Transverse colon (tissue), 4 donors: ENCODE data around the gene GPRC6A. TPM values are rescaled to one million over a fixed set of nuclear protein-coding genes. Genes with fewer than 3 reads are reported as not detected.

Source experiments
- DNase-seq: peaks from one replicate; pipeline ENCODE4 v3.0.0-alpha.2; 2019
- H3K27ac ChIP-seq, 4 donors: fragments of 200-600 bp; sonication (generic); 2 replicates each; pipeline ENCODE4 v1.5.1; 2016 to 2018; ENCODE audit warnings: inconsistent platforms in 4 of 4
- H3K27me3 ChIP-seq: fragments of 200-600 bp; sonication (generic); 2 replicates; pipeline ENCODE4 v1.5.1; 2017; ENCODE audit warnings: inconsistent platforms
- H3K36me3 ChIP-seq, 4 donors: fragments of 200-600 bp; sonication (generic); 2 replicates each; pipeline ENCODE4 v1.5.1; 2017 to 2019; ENCODE audit warnings: inconsistent platforms in 4 of 4
- H3K4me1 ChIP-seq, 4 donors: fragments of 200-600 bp; sonication (generic); 2 replicates each; pipeline ENCODE4 v1.5.1; 2017 to 2020; ENCODE audit warnings: inconsistent platforms in 4 of 4
- H3K4me3 ChIP-seq, 4 donors: fragments of 200-600 bp; sonication (generic); 1 replicate in 1 of 4; 2 replicates in 3 of 4; pipeline versions ENCODE4 v1.5.1 to v1.6.1; 2017 to 2019; ENCODE audit warnings: inconsistent platforms in 4 of 4
- H3K9me3 ChIP-seq, 2 donors: fragments of 200-600 bp; sonication (generic); 2 replicates each; pipeline ENCODE4 v1.5.1; 2017 to 2019; ENCODE audit warnings: inconsistent platforms in 2 of 2
- CTCF ChIP-seq, 5 experiments: fragments of 200-600 bp in 3 of 5; fragments of 450-650 bp in 2 of 5; sonication (generic) in 3 of 5; IDR thresholded peaks; 1 replicate in 2 of 5; 2 replicates in 3 of 5; pipeline ENCODE4 v1.5.1; 2016 to 2017; ENCODE audit warnings: antibody characterized with exemption in 5 of 5, inconsistent platforms in 3 of 5, mild to moderate bottlenecking in 2 of 5, moderate library complexity in 1 of 5
- EP300 ChIP-seq: sonication (generic); formaldehyde crosslinking; IDR thresholded peaks from one replicate; pipeline ENCODE4 v1.6.1; 2017; ENCODE audit warnings: antibody characterized with exemption, low read depth
- POLR2A ChIP-seq: fragments of 450-650 bp; IDR thresholded peaks from one replicate; pipeline ENCODE4 v1.6.1; 2016; ENCODE audit warnings: antibody characterized with exemption, mild to moderate bottlenecking, moderate library complexity
- POLR2AphosphoS5 ChIP-seq, 3 donors: sonication (generic); formaldehyde crosslinking; IDR thresholded peaks; one replicate each; pipeline ENCODE4 v1.6.1; 2016; ENCODE audit warnings: antibody characterized with exemption in 3 of 3
- WGBS, 2 donors: methylation state at CpG; one replicate each; pipeline ENCODE4 v1.1.5; 2018; ENCODE audit warnings: low coverage in 1 of 2; 5-methylcytosine and 5-hydroxymethylcytosine counted together
- in situ Hi-C, 4 donors: fragments of 200-750 bp; cut with MboI; loops; one replicate each; pipeline versions ENCODE4 v1.15.0 to v1.15.1; 2017; ENCODE audit warnings: low sequenced_read_pairs in 3 of 4, low pct_ligation_motif_present in 1 of 4, low pct_unique_long_range_greater_than_20kb in 1 of 4
- intact Hi-C: fragments of 100-400 bp; cut with DNase I; formaldehyde crosslinking; loops from one replicate; pipeline ENCODE4 v1.15.1; 2023; ENCODE audit warnings: low total_unique reads
- total RNA-seq, 4 donors: library from RNA; depleted of rRNA; stranded (reverse); fragments of >200 nt; gene quantifications; one replicate each; pipeline ENCODE4 v1.1.0, GENCODE V29; 2016

Gene GPRC6A
- total RNA-seq, 4 donors from 2014 or later, result not detected

GRCh38 chr6:116801971-116802370, 26.9 kb downstream of the GPRC6A start:
- Histone ChIP-seq H3K36me3 (no peaks in the 10 kb centered on the region), H3K27me3 (no peaks in the 10 kb centered on the region), H3K27ac (no peak overlapping the region), H3K4me3 (no peak overlapping the region), H3K9me3 (no peaks in the 10 kb centered on the region), H3K4me1 (no peaks in the 10 kb centered on the region)
- no peak for TF ChIP-seq CTCF (IDR thresholded peaks at IDR 0.05)
- TF ChIP-seq POLR2AphosphoS5 (IDR thresholded peaks at IDR 0.05), result no peak
- TF ChIP-seq POLR2A, result no peak
- TF ChIP-seq EP300, result no peak
- intact Hi-C loops (no loop called here), in situ Hi-C loops (no loop called here)
- DNase-seq, result no peak

GRCh38 chr6:116799945-116800344, 28.9 kb downstream of the GPRC6A start:
- Histone ChIP-seq H3K27ac (no peak overlapping the region), H3K36me3 (no peaks in the 10 kb centered on the region), H3K9me3 (no peaks in the 10 kb centered on the region), H3K27me3 (no peaks in the 10 kb centered on the region), H3K4me3 (no peak overlapping the region), H3K4me1 (no peaks in the 10 kb centered on the region)
- no peak for DNase-seq
- intact Hi-C loops (no loop called here), in situ Hi-C loops (loop anchor here in 1 of 4 donors (25.0 kb wide), 1 partner anchor 162 kb away; no protein-coding TSS in a partner anchor)
- TF ChIP-seq CTCF (IDR thresholded peaks at IDR 0.05) (no peak), POLR2AphosphoS5 (IDR thresholded peaks at IDR 0.05) (no peak), EP300 (no peak), POLR2A (no peak)

- H3K4me1 ChIP-seq, result no peaks in the 10 kb centered on the region
- H3K36me3 ChIP-seq, result no peaks in the 10 kb centered on the region
- H3K9me3 ChIP-seq, result no peaks in the 10 kb centered on the region
- H3K27ac ChIP-seq, result no peak overlapping the region
- no peaks in the 10 kb centered on the region for H3K27me3 ChIP-seq
- WGBS, 2 donors, result 38 to 40% methylated on average over 2 of the region's 2 CpGs
- no peak for TF ChIP-seq CTCF (IDR thresholded peaks at IDR 0.05)
- no peak for TF ChIP-seq EP300
- TF ChIP-seq POLR2AphosphoS5 (IDR thresholded peaks at IDR 0.05), result no peak
- no peak for TF ChIP-seq POLR2A
- H3K4me3 ChIP-seq, result no peak overlapping the region
- DNase-seq, result no peak
- in situ Hi-C loops, result loop anchor here in 1 of 4 donors (25.0 kb wide), 1 partner anchor 165 kb away; no protein-coding TSS in a partner anchor
- intact Hi-C loops, result no loop called here
Observed at GRCh38 chr6:116797585-116797984, 31.3 kb downstream of the GPRC6A start.

GRCh38 chr6:116793224-116793623, 35.7 kb downstream of the GPRC6A start:
- intact Hi-C loops (no loop called here), in situ Hi-C loops (loop anchor here in 1 of 4 donors (25.0 kb wide), 1 partner anchor 169 kb away; no protein-coding TSS in a partner anchor)
- no peak for DNase-seq
- Histone ChIP-seq H3K9me3 (no peaks in the 10 kb centered on the region), H3K36me3 (no peaks in the 10 kb centered on the region), H3K4me1 (no peaks in the 10 kb centered on the region), H3K27me3 (no peaks in the 10 kb centered on the region), H3K4me3 (no peak overlapping the region), H3K27ac (no peak overlapping the region)
- TF ChIP-seq EP300 (no peak), POLR2AphosphoS5 (IDR thresholded peaks at IDR 0.05) (no peak), CTCF (IDR thresholded peaks at IDR 0.05) (no peak)
- 61 to 62% methylated on average over 3 of the region's 3 CpGs for WGBS, 2 donors
